Vagina (tissue), 2 donors: Measurements from ENCODE around the gene OBSCN. TPM values are rescaled to one million over a fixed set of nuclear protein-coding genes. Genes with fewer than 3 reads are reported as not detected.
A peak's percentile ranks its signal among the peaks of the same experiment; 100 is the strongest.

Source experiments
- DNase-seq, 2 donors: peaks; one replicate each; pipeline ENCODE4 v3.0.0-alpha.2; 2017; ENCODE audit errors: extremely low spot score in 2 of 2
- H3K27ac ChIP-seq: fragments of 200-600 bp; sonication (generic); one replicate; pipeline ENCODE4 v1.5.1; 2019
- H3K27me3 ChIP-seq: fragments of 200-600 bp; sonication (generic); one replicate; pipeline ENCODE4 v1.5.1; 2019
- H3K36me3 ChIP-seq, 2 donors: fragments of 200-600 bp; sonication (generic); one replicate each; pipeline ENCODE4 v1.5.1; 2017 to 2019
- H3K4me1 ChIP-seq: fragments of 200-600 bp; sonication (generic); one replicate; pipeline ENCODE4 v1.5.1; 2019
- H3K4me3 ChIP-seq, 2 donors: fragments of 200-600 bp; sonication (generic); 1 replicate in 1 of 2; 2 replicates in 1 of 2; pipeline ENCODE4 v1.5.1; 2016 to 2019
- H3K9me3 ChIP-seq: fragments of 200-600 bp; sonication (generic); one replicate; pipeline ENCODE4 v1.5.1; 2019
- POLR2A ChIP-seq, 2 donors: fragments of 450-650 bp; IDR thresholded peaks; one replicate each; pipeline ENCODE4 v1.6.1; 2017; ENCODE audit warnings: antibody characterized with exemption in 2 of 2, mild to moderate bottlenecking in 2 of 2, moderate library complexity in 2 of 2
- POLR2AphosphoS5 ChIP-seq, 2 donors: sonication (generic); formaldehyde crosslinking; IDR thresholded peaks; one replicate each; pipeline ENCODE4 v1.9.0; 2017; ENCODE audit warnings: antibody characterized with exemption in 2 of 2, mild to moderate bottlenecking in 2 of 2, low read depth in 1 of 2; ENCODE audit not compliant: insufficient read depth in 1 of 2
- intact Hi-C: fragments of 100-400 bp; cut with DNase I; formaldehyde crosslinking; loops from one replicate; pipeline ENCODE4 v1.15.1; 2023
- total RNA-seq: library from RNA; depleted of rRNA; stranded (reverse); fragments of >200 nt; gene quantifications from one replicate; pipeline ENCODE4 v1.2.3, GENCODE V29; 2016
- TF ChIP-seq, protein P1 (sequence below), 3 experiments: fragments of 450-650 bp in 2 of 3; fragments of 200-600 bp in 1 of 3; sonication (generic) in 1 of 3; IDR thresholded peaks; one replicate each; pipeline ENCODE4 v1.5.1; 2017 to 2019; ENCODE audit warnings: antibody characterized with exemption in 3 of 3, mild to moderate bottlenecking in 2 of 3, moderate library complexity in 2 of 3

Gene OBSCN
- total RNA-seq, 1 donor from 2014 or later: 35.8 TPM

GRCh38 chr1:228176461-228177182 is 31.2 kb upstream of the OBSCN start:
- Histone ChIP-seq H3K4me1 (peaks cover 9% of the 10 kb centered on the region), H3K36me3 (peaks cover 0 to 10% of the 10 kb centered on the region in 2 donors), H3K27ac (no peak overlapping the region), H3K9me3 (no peaks in the 10 kb centered on the region), H3K4me3 (no peak overlapping the region), H3K27me3 (no peaks in the 10 kb centered on the region)
- intact Hi-C loops: no loop called here
- no peak for DNase-seq
- no peak for TF ChIP-seq POLR2AphosphoS5 (IDR thresholded peaks at IDR 0.05; ENCODE audit: insufficient read depth in 1 of 2, low read depth in 1 of 2)
- TF ChIP-seq, protein P1, sequence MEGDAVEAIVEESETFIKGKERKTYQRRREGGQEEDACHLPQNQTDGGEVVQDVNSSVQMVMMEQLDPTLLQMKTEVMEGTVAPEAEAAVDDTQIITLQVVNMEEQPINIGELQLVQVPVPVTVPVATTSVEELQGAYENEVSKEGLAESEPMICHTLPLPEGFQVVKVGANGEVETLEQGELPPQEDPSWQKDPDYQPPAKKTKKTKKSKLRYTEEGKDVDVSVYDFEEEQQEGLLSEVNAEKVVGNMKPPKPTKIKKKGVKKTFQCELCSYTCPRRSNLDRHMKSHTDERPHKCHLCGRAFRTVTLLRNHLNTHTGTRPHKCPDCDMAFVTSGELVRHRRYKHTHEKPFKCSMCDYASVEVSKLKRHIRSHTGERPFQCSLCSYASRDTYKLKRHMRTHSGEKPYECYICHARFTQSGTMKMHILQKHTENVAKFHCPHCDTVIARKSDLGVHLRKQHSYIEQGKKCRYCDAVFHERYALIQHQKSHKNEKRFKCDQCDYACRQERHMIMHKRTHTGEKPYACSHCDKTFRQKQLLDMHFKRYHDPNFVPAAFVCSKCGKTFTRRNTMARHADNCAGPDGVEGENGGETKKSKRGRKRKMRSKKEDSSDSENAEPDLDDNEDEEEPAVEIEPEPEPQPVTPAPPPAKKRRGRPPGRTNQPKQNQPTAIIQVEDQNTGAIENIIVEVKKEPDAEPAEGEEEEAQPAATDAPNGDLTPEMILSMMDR (IDR thresholded peaks at IDR 0.05): no peak
- TF ChIP-seq POLR2A (IDR thresholded peaks at IDR 0.05): no peak

DNA sequence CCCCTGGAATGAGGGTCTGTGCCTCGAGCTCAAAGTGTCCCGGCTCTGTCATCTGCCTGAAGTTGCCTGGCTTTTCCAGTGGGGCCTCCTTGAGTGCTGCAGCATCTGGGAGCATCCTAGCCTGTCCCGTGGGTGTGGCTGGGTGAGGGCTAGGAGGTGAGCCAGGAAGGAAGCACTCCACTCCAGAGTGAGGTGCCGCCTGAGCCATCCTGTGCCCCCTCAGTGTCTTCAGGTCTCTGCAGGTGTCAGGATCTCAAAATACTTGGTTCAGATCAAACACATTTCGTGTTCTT is 30.7 kb upstream of the OBSCN start:
- Histone ChIP-seq H3K27me3 (no peaks in the 10 kb centered on the region), H3K36me3 (peaks cover 0 to 10% of the 10 kb centered on the region in 2 donors), H3K4me1 (peaks cover 9% of the 10 kb centered on the region), H3K9me3 (no peaks in the 10 kb centered on the region), H3K4me3 (no peak overlapping the region), H3K27ac (no peak overlapping the region)
- intact Hi-C loops: no loop called here
- no peak for DNase-seq
- no peak for TF ChIP-seq POLR2A (IDR thresholded peaks at IDR 0.05)

- intact Hi-C loops: no loop called here
- no peak for DNase-seq
- Histone ChIP-seq H3K4me1 (peaks cover 9% of the 10 kb centered on the region), H3K36me3 (peaks cover 0 to 10% of the 10 kb centered on the region in 2 donors), H3K27ac (no peak overlapping the region), H3K9me3 (no peaks in the 10 kb centered on the region), H3K27me3 (no peaks in the 10 kb centered on the region), H3K4me3 (no peak overlapping the region)
- TF ChIP-seq, protein P1 (IDR thresholded peaks at IDR 0.05): no peak
- no peak for TF ChIP-seq POLR2AphosphoS5 (IDR thresholded peaks at IDR 0.05; ENCODE audit: insufficient read depth in 1 of 2, low read depth in 1 of 2)
Observed at GRCh38 chr1:228177721-228178710, 29.8 kb upstream of the OBSCN start.

- H3K9me3 ChIP-seq: no peaks in the 10 kb centered on the region
- intact Hi-C loops: no loop called here
- H3K4me1 ChIP-seq: peaks cover 4% of the 10 kb centered on the region
- TF ChIP-seq, protein P1 (IDR thresholded peaks at IDR 0.05): no peak
- TF ChIP-seq POLR2A (IDR thresholded peaks at IDR 0.05) (no peak), POLR2AphosphoS5 (IDR thresholded peaks at IDR 0.05; ENCODE audit: insufficient read depth in 1 of 2, low read depth in 1 of 2) (no peak)
- no peak overlapping the region for H3K27ac ChIP-seq
- H3K4me3 ChIP-seq: no peak overlapping the region
- peaks cover 0 to 10% of the 10 kb centered on the region in 2 donors for H3K36me3 ChIP-seq
- peak in 1 of 2 donors; percentile 87 for DNase-seq
- no peaks in the 10 kb centered on the region for H3K27me3 ChIP-seq
Observed at GRCh38 chr1:228178737-228179684, 28.8 kb upstream of the OBSCN start.
